SK-N-MC (cell line): ENCODE data around the gene CCDC187.

Experiments used
- EZH2 ChIP-seq: fragments of 200-600 bp; sonication (generic); IDR thresholded peaks from one replicate; pipeline ENCODE4 v1.6.1; 2017; ENCODE audit warnings: antibody characterized with exemption
- POLR2AphosphoS5 ChIP-seq: IDR thresholded peaks from 2 replicates; pipeline ENCODE4 v1.6.1; 2012; ENCODE audit warnings: mild to moderate bottlenecking, low read depth, low read length, borderline replicate concordance

- TF ChIP-seq EZH2 (no peak), POLR2AphosphoS5 (no peak)
Measured at GRCh38 chr9:136289651-136290507, 14.0 kb downstream of the CCDC187 start.
